Measurements from ENCODE around the gene MKI67.

GRCh38 chr10:128081720-128082119, 44.5 kb downstream of the MKI67 start:
- TF ChIP-seq CTCF (IDR thresholded peaks at IDR 0.05; ENCODE audit: poor library complexity, severe bottlenecking) = no peak
- no peak for TF ChIP-seq POLR2AphosphoS5 (IDR thresholded peaks at IDR 0.05)
- TF ChIP-seq RAD21 (conservative IDR thresholded peaks at IDR 0.05) = no peak
- no peak for TF ChIP-seq EP300 (conservative IDR thresholded peaks at IDR 0.05; ENCODE audit: poor library complexity, severe bottlenecking)
- no peak for TF ChIP-seq EZH2 (IDR thresholded peaks at IDR 0.05; ENCODE audit: borderline replicate concordance, insufficient read depth, low read length, poor library complexity, severe bottlenecking)
- no peak for TF ChIP-seq REST (IDR thresholded peaks at IDR 0.05; ENCODE audit: borderline replicate concordance)
